WTC11 (cell line): ENCODE results near the gene FSTL1.

Experiments
- CTCF ChIP-seq: fragments of 200-600 bp; IDR thresholded peaks from 2 replicates; pipeline ENCODE4 v1.8.0; 2022; ENCODE audit warnings: antibody characterized with exemption
- ZNF416 ChIP-seq: fragments of 250-450 bp; sonication (Bioruptor Pico); IDR thresholded peaks from 2 replicates; pipeline ENCODE4 v1.9.0; 2021; ENCODE audit warnings: mild to moderate bottlenecking, inconsistent platforms

GRCh38 chr3:120451272-120451761, 525 bp upstream of the FSTL1 start:
- no peak for TF ChIP-seq ZNF416
- TF ChIP-seq CTCF: no peak
